Measurements from ENCODE around the gene CYP4V2.
"Not testable (repeated sequence)": the region's sequence is repeated elsewhere in the genome, so short reads cannot be mapped to it uniquely, and the experiment has no call there.

Gene CYP4V2

DNA sequence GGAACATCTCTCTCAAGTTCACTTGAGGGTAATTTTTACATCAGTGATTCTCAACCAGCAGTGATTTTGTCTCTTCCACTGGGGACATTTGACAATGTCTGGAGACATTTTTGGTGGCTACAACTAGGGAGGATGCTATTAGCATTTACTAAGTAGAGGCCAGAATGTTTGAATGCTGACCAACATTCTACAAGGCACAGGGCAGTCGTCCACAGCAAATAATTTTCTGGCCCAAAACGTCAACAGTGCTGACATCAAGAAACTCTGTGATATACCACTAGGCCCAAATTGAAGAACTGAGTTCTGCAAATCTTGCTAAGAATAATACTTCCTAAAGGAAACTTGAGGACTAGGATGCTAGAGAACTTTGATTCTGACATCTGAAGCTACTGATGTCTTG lies 43.0 kb downstream of the CYP4V2 start:
- no peak for DNase-seq (ENCODE audit: low read depth)

DNA sequence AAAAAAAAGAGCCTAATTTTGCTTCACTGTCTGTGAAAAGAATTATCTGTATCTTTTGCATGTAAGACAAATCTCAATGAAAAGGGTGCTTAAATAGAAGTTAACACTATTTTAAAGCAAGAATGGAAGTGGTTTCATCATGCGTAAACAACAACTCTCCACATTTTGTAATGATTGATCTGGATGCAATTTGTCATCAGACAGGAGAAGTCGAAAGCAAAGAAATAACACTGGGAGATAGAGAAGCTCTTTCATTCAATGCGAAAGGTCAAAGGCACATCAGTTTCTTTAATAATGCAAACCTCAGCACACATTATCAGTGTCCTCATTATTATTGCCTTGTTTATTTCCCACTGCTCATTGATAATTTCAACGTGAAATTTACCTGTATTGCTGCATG lies 44.8 kb downstream of the CYP4V2 start:
- no peak for DNase-seq (ENCODE audit: low read depth)

DNA sequence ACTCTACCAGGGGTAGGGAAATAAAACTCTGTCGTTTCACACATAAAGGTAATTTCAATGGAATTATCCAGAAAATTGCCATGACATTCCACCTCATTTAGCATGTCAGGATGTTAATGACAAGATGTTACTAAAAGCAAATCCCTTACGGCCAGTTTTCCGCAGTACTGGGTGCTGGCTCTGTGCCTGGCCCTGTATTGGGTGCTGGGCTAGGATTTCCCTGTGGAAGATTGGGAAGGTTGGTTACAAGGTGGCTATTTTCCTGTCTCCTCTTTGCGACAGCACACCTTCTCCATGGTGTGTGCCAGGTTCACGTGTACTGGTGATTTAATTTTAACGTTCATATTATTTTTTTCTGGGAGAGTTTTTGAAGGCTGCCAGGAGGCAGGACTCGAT lies 49.1 kb downstream of the CYP4V2 start:
- no peak for DNase-seq (ENCODE audit: low read depth)

DNA sequence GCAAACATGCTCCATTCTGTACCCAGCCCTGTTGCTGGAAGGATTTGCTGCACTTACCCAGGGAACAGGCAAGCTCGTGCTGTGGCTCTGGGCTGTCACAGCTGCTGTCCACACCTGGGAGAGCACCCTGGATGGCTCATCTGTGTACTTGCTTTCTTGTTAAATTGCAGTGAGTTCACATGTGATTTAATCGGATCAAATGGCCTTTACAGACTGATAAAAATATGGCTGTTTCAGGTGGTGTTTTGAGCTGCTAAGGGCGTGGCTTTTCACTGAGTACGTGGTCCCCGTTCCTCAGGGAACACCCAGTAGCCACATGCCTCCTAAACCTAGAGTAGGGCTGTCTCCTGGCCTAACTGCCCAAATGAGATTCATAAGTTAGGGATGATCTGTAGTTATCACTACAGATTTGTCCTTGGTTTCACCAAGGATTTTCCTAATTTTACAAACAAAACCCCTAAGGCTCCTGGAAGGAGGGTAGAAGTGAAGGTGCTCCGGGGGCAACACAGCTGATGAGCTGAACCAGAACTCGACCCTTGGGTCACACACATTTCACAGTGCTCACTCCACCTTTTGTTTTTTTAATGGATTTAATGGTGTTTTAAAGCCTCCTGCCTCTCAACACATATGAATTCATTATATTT lies 49.6 kb downstream of the CYP4V2 start:
- DNase-seq (ENCODE audit: low read depth): no peak

DNA sequence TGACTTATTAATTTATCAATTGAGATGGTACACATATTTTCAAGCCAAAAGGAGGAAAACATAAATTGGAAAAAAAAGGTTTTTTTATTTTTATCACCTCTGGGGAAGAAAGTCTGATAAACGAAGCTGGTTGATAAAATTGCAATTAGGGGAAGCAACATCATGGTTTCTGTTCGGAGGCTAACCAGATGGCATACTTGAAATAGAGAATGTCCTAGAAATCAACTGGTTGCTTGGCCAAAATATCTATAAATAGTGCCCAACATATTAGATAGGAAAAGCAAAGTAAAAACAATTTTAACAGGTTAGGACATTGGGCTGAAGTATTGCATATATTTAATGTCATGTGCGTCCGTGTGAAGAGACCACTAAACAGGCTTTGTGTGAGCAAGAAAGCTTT lies 50.2 kb downstream of the CYP4V2 start:
- DNase-seq (ENCODE audit: low read depth): no peak

DNA sequence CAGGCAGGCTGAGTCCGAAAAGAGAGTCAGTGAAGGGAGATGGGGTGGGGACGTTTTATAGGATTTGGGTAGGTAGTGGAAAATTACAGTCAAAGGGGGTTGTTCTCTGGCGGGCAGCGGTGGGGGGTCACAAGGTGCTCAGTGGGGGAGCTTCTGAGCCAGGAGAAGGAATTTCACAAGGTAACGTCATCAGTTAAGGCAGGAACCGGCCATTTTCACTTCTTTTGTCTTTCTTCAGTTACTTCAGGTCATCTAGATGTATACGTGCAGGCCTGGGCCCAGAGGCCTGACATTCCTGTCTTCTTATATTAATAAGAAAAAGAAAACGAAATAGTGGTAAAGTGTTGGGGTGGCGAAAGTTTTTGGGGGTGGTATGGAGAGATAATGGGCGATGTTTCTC lies 50.7 kb downstream of the CYP4V2 start:
- not testable (repeated sequence) for DNase-seq (ENCODE audit: low read depth)

DNA sequence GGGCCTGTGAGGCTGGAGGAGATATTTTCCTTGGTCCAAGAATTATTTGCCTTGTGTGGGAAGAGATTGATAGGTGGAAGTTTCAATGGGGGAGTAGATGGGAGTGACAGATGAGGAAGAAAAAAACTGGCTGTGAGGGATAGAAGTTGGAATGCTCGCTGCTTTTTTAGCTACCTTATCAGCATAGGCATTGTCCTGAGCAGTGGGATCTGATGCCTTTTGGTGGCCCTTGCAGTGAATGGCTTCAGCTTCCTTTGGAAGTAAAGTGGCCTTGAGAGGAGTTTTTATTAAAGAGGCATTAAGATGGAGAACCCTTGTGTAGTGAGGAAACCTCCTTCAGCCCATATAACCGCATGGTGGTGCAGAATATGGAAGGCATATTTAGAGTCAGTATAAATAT lies 52.0 kb downstream of the CYP4V2 start:
- DNase-seq (ENCODE audit: low read depth): no peak

DNA sequence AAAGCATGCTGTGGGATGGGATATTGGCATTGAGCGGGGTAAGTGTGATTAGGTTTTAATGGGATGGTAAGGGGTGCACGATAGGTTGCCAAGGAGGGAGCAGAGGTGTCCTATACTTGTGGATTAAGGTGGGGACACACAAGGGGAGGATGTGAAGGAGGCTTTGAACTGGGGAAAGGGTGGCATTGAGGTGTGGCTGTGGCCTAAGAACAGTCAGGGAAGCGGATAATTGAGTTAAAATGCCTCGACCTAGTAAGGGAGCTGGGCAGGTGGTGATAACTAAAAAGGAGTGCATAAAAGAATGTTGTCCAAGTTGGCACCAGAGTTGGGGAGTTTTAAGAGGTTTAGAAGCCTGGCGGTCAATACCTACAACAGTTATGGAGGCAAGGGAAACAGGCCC lies 53.5 kb downstream of the CYP4V2 start:
- DNase-seq (ENCODE audit: low read depth): no peak

DNA sequence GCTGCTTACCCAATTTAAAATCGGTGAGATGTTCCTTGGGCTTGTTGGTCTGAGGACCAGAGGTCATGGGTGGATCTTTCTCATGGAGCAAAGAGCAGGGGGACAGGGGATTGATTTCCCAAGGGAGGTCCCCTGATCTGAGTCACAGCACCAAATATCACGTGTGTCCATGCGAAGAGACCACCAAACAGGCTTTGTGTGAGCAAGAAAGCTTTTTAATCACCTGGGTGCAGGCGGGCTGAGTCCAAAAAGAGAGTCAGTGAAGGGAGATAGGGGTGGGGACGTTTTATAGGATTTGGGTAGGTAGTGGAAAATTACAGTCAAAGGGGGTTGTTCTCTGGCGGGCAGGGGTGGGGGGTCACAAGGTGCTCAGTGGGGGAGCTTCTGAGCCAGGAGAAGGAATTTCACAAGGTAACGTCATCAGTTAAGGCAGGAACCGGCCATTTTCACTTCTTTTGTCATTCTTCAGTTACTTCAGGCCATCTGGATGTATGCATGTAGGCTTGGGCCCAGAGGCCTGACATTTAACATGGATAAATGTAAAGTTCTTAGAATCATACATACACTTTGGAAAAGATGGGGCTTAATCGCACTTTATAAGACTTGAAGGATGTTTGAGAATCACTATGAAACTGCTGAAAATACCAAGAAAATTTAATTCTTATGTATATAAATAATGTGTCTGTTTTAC lies 55.8 kb downstream of the CYP4V2 start:
- not testable (repeated sequence) for DNase-seq (ENCODE audit: low read depth)

DNA sequence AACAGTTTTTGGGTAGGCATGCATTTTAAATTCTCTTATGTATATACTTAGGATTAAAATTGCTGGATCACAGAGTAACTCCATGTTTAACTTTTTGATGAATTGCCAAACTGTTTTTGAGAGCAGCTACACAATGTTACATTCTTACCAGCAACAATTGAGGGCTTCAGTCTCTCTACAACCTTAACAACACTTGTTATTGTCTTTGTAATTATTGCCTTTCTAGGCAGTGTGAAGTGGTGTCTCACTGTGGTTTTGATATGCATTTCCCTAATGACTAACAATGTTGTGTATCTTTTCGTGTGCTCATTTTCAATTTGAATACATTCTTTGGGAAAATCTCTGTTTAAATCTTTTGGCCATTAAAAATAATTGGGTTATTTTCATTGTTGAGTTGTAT lies 57.3 kb downstream of the CYP4V2 start:
- DNase-seq (ENCODE audit: low read depth): no peak

DNA sequence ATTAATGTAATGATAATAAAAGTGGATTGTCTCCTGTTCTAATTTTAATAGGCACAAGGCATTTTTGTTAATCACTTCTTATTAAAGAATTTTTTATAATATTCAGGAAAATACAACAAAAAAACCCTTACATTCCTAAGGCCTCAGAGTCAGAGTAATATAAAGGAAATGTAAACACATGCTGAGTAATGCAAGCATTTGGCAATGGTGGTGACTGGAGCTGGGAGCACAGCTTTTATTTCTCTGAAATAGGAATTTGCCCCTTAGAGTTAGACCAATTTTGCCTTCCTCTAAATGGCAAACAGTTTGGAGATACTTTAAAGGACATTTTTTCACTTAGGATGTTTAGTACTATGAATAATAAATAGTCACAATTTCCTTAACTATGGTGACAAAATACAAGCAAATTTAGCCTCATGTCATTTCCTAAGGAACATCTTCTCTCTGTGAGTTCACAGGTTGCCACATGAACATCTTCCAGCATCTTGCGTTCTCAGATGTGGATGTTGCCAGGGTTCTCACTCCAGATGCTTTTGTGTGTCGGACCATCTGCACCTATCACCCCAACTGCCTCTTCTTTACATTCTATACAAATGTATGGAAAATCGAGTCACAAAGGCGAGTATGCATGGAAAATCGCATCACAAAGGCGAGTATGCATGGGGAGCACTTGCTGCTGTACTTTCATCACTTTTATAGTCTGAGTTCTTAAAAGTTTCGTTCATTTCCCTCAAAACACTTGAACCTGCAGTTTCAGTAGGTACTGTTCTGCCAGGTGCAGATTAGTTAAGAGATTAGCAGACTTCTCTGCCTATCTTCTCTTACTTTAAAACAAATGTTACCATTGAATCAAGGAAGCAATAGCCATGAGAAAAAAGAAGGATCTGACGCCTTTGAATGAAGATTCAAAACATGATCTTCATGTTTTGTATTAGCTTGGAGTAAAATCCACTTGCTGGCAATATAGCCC lies 58.7 kb downstream of the CYP4V2 start:
- no peak for DNase-seq (ENCODE audit: low read depth)

DNA sequence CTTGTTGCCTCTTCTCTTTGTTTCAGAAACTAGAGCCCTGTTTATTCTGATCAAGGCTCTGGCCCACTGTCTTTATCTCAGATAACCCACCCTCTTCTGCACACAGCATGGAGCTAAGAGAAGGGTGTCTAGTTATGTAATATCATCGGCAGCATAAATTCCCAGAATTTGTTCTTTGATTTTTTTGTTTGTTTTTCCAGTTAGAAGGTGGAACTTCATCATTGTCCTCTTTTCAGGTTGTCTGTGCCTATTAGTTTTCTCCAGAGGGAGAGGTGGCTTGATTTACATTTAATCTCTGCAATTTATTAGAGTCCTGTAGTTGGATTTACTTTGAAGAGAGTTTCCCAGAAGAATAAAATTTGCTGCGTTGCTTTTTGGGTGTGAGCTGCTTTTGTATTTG lies 59.4 kb downstream of the CYP4V2 start:
- no peak for DNase-seq (ENCODE audit: low read depth)

DNA sequence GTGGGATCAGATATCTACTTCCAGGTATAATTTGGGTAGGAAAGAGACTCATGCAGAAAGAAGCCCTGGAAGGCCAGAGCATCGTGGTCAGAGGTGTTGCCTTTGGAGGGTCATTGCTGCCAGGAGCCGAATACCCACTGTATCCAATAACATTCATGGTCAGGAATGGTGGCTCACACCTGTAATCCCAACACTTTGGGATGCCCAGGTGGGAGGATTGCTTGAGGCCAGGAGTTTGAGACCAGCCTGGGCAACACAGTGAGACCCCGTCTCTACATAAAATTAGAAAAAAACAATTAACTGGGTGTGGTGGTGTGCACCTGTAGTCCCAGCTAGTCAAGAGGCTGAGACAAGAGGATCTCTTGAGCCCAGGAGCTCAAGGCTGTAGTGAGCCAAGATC lies 63.8 kb downstream of the CYP4V2 start:
- DNase-seq (ENCODE audit: low read depth): no peak

DNA sequence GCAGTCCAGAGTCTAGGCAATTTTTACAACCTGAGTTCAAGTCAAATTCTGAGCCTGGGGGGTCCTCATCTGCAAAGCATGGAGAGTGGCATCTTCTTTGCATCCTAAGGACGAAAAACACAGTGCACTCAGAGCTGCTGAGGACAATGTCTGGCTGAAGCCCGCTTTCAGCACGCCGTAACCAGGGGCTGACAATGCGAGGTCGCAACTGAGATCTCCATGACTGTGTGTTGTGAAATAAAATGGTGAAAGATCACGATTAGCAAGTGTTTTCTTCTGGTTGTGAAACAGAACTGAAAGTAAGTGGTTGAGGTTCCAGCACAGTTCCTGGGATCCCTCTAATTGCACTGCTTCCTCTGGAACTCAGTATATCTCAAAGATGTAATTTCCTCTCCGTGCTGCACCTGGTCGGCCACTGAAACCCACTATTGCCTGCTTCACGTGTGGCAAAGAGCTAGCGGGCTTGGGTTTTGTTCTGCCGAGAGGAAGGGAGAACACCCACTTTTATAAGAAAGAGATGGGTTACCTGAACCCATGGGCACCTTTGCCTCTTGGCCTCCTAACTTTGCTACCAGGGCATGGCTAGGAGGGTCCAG lies 66.9 kb downstream of the CYP4V2 start:
- no peak for DNase-seq (ENCODE audit: low read depth)

DNA sequence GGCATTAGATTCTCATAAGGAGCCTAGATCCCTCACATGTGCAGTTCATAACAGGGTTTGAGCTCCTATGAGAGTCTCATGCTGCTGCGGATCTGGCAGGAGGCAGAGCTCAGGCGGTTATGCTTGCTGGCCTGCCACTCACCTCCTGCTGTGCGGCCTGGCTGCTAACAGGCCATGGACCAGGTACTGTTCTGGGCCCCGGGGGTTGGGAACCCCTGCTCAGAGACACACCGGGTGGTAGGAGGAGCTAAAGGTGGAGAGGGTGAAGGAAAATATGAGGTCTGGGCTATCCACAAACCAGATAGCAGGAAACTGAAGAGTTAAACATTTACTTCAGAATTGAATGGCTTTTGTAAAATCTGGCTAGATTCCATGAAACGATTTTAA lies 68.7 kb downstream of the CYP4V2 start:
- DNase-seq (ENCODE audit: low read depth): no peak

All from stromal cell of bone marrow (primary cell).